Measurements from ENCODE around the gene MIGA2.
A peak's percentile ranks its signal among the peaks of the same experiment; 100 is the strongest.

MIGA2 gene

GRCh38 chr9:129021091-129021490, 15.3 kb upstream of the MIGA2 start:
- no peak for TF ChIP-seq INSM2 (tag by site-specific recombination; IDR thresholded peaks at IDR 0.05)
- no peak for TF ChIP-seq GLI2 (tag by site-specific recombination; IDR thresholded peaks at IDR 0.05; ENCODE audit: borderline replicate concordance, low read depth)
- TF ChIP-seq ZNF221 (tag by site-specific recombination; IDR thresholded peaks at IDR 0.05; ENCODE audit: borderline replicate concordance) = no peak
- TF ChIP-seq MZF1 (tag by site-specific recombination; IDR thresholded peaks at IDR 0.05; ENCODE audit: borderline replicate concordance) = no peak
- TF ChIP-seq SCRT2 (tag by site-specific recombination; IDR thresholded peaks at IDR 0.05) = no peak
- no peak for TF ChIP-seq ZNF521 (tag by site-specific recombination; IDR thresholded peaks at IDR 0.05)
- peak; percentile 31; the same call in 1 of the 2 replicates for TF ChIP-seq ZIC2 (tag by site-specific recombination; IDR thresholded peaks at IDR 0.05)
- no peak for TF ChIP-seq ZNF843 (tag by site-specific recombination; IDR thresholded peaks at IDR 0.05)
- POLR2A ChIA-PET = interaction anchor here (1.0 kb wide), 1 partner anchor 203 kb away, joined by 7 read pairs; the partner anchor contains the start of gene ENDOG
- Histone ChIP-seq H3K4me3 (ENCODE audit: low read depth, low read length) (no peak overlapping the region), H3K27ac (ENCODE audit: extremely low read depth, low read depth, low read length) (no peak overlapping the region), H3K36me3 (ENCODE audit: control insufficient read depth in 2 of 2, insufficient read depth in 1 of 2, low read length in 2 of 2) (peaks cover 7 to 11% of the 10 kb centered on the region in 2 experiments; a peak in 2 of 3 replicates), H3K9me3 (ENCODE audit: control insufficient read depth, insufficient read depth, low read depth, low read length) (no peaks in the 10 kb centered on the region), H3K4me1 (ENCODE audit: control insufficient read depth, insufficient read depth, low read length) (no peaks in the 10 kb centered on the region)
- CTCF ChIA-PET = interaction anchor here (4.0 kb wide), 1 partner anchor 15 kb away, joined by 31 read pairs; no protein-coding TSS in a partner anchor

- H3K36me3 ChIP-seq (ENCODE audit: control insufficient read depth in 2 of 2, insufficient read depth in 1 of 2, low read length in 2 of 2) = peaks cover 6 to 11% of the 10 kb centered on the region in 2 experiments; a peak in 2 of 3 replicates
- ChIA-PET CTCF (interaction anchor here (0.7 to 4.0 kb wide), 2 partner anchors 16 to 35 kb away, joined by 3 to 31 read pairs; no protein-coding TSS in a partner anchor), POLR2A (interaction anchor here (0.5 kb wide), 1 partner anchor 332 kb away, joined by 4 read pairs; no protein-coding TSS in a partner anchor)
- no peak overlapping the region for H3K4me3 ChIP-seq (ENCODE audit: low read depth, low read length)
- H3K9me3 ChIP-seq (ENCODE audit: control insufficient read depth, insufficient read depth, low read depth, low read length) = no peaks in the 10 kb centered on the region
- no peak overlapping the region for H3K27ac ChIP-seq (ENCODE audit: extremely low read depth, low read depth, low read length)
- TF ChIP-seq ZNF10 (tag by site-specific recombination; IDR thresholded peaks at IDR 0.05) = no peak
- no peak for TF ChIP-seq ZNF830 (tag by site-specific recombination; IDR thresholded peaks at IDR 0.05; ENCODE audit: low read depth)
- peak; percentile 83 for TF ChIP-seq ZNF449 (tag by site-specific recombination; IDR thresholded peaks at IDR 0.05)
- TF ChIP-seq YY2 (tag by site-specific recombination; IDR thresholded peaks at IDR 0.05) = no peak
- TF ChIP-seq ZNF658 (tag by site-specific recombination; IDR thresholded peaks at IDR 0.05) = no peak
- no peak for TF ChIP-seq ZNF138 (tag by site-specific recombination; IDR thresholded peaks at IDR 0.05; ENCODE audit: borderline replicate concordance)
- TF ChIP-seq ZNF768 (tag by site-specific recombination; IDR thresholded peaks at IDR 0.05) = no peak
- TF ChIP-seq TCF7L2 (IDR thresholded peaks at IDR 0.05; ENCODE audit: borderline replicate concordance, low read depth, low read length) = no peak
- TF ChIP-seq KLF17 (tag by site-specific recombination; IDR thresholded peaks at IDR 0.05) = no peak
- TF ChIP-seq ZNF645 (tag by site-specific recombination; IDR thresholded peaks at IDR 0.05) = no peak
- TF ChIP-seq ZNF433 (tag by site-specific recombination; IDR thresholded peaks at IDR 0.05; ENCODE audit: low read depth) = no peak
- 0 out of 2 replicates have a peak, but pooled peaks have one; percentile 27 for TF ChIP-seq PRDM10 (tag by site-specific recombination; IDR thresholded peaks at IDR 0.05)
- no peak for TF ChIP-seq ZNF248 (tag by site-specific recombination; IDR thresholded peaks at IDR 0.05)
- no peaks in the 10 kb centered on the region for H3K4me1 ChIP-seq (ENCODE audit: control insufficient read depth, insufficient read depth, low read length)
Measured at GRCh38 chr9:129022037-129022436, 14.4 kb upstream of the MIGA2 start.
